Stimulated activated CD4-positive, alpha-beta T cell treated with anti-CD3 and anti-CD28 coated beads, TNF-alpha, amount 100 ng/mL, for 48 hours (primary cell): ENCODE measurements around the gene NADSYN1.
"Not testable (repeated sequence)": the region's sequence is repeated elsewhere in the genome, so short reads cannot be mapped to it uniquely, and the experiment has no call there.

ENCODE experiments used
- DNase-seq, 3 donors: peaks; one replicate each; pipeline ENCODE4 v3.0.0-alpha.2; 2020; ENCODE audit warnings: low read depth in 3 of 3

Gene NADSYN1

DNA sequence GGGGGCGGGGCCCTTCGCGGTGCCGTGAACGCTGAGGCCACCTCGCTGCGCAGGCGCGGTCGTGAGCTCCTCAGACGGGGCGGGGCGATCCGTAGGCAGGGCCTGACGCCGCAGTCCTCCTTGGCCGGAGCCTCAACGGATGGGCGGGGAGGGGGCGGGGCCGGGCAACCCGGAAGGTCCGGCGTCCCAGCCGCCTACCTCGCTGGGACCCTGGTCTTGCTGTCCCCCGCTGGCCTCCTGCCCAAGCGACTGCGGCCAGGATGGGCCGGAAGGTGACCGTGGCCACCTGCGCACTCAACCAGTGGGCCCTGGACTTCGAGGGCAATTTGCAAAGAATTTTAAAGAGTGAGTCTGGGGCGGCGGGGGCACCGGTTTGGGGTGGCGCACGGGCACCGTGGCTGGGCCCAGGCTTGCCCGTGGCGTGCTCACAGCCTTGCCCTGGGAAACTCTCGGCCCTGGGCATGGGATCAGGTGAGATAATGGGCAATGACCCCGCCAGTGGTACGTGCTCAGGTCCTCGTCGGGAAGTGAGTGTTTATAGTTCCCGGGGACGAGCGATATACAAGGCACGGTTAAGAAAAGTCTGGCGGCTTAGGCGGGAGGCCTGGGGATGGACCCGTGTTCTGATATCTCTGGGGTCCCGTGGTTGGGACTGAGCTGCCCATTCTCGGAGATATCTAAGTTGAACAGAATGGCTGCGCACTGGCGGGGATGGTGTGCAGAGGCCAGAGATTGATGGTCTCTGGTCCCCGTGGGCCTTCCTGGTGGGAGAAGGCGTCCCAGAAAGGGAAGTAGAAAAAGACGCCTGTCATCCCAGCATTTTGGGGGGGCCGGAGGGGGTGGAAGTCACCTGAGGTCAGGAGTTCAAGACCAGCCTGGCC is at the start of gene NADSYN1:
Gene NADSYN1, plus strand, starts transcription at position 167 of the 881 bp plus-strand sequence. Its CDS starts 94 bp downstream, at position 261.
- DNase-seq = peak; percentile 86 to 92 (median 87)

DNA sequence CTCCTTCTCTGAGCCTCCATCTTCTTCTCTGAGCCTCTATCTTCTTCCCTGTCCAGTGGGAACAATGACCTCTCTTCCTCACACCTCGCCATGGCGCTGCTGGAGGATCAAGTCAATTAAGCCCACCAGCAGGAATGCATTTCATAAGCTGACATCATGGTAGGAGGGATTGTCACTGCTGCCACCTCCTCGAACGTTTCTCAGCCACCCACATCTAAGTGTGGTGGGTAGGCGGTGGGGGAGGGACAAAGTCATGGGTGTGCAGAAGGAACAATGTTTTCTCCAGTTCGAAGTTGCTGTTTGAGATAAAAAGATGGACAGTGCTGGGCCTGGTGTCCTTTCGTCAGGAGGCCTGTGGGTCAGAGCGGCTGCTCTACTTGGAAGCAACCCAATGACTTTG is 48.8 kb upstream of the NADSYN1 start:
- DNase-seq = no peak

DNA sequence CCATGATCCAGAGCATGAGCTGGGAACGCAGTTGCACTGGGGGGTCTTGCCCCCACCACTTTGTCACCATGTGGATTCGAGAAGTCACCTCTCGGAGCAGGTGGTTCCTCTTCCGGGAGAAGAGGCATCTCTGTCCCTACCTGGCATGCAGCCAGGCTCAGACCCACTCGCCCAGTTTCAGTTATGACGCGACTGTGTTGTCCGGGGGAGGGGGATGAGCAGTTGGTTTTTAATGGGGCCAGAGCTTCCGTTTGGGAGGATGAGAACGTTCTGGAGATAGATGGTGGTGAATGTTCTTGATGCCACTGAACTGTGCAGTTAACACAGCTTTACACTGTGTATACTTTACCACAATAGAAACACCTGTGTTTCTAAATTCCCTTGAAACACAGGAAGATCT is 46.3 kb upstream of the NADSYN1 start:
- no peak for DNase-seq

DNA sequence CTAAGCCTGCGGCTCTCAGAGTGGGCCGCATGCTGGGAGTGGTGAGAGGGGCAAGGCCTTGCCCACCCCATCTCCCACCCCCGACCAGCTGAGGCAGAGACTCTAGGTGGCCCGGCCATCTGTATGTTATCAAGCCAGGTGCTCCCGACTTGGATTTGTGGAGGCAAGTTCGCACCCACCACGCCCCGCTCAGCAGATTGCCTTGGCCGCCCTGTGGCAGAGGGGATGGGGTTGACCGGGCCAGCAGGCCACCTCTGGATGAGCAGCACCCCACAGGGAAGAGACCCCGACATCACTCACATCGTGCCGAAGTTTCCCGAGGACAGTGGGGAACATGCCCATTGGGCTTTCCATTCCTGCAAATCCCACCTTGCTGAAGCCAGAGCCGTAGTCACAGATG is 45.6 kb upstream of the NADSYN1 start:
- no peak for DNase-seq

DNA sequence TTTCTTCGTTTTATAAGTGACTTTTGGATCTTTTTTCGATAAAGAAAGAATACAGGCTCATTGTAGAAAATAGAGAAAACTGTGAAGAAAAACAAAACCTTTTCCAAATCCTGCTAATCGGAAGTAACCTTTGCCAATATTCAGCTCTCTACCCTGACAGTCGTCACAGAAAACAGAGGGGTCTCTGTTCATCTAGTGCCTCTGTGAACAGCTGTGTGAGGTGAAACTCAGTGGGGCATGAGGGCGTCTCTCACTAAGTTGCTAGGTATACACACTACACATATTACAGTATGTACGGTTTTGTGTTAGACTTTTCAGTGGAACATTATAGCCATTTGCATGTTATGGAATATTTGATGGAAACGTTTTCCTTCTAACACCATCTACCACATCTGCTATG is 44.2 kb upstream of the NADSYN1 start:
- no peak for DNase-seq

DNA sequence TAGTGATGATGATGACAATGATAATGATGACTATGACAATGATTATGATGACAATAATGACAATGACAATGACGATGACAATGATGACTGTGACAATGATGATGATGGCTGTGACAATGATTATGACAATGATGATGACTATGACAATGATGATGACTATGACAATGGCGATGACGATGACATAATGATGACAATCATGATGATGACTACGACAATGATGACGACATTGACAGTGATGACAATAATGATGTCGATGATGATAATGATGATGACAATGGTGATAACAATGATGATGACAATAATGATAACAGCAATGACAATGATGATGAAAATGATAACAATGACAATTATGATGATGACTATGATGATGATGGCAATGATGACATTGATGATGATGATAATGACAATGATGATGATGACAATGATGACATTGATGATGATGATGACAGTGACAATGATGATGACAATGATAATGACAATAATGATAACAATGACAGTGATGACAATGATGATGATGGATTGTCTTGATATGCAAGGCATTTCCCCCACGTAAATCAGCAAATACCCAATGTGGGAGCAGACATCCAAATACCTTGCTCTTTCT is 42.5 kb upstream of the NADSYN1 start:
- DNase-seq = no peak

DNA sequence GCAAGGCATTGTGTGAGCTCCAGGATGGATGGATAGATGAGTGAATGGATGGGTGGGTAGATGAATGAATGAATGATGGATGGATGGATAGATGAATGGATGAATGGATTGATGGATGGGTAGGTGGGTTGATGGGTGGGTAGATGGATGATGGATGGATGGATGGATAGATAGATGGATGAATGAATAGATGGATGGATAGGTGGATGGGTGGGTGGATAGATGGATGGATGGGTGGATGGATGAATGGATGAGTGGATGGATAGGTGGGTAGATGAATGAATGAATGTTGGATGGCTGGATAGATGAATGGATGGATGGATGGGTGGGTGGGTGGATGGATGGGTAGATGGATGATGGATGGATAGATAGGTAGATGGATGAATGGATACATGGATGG is 38.4 kb upstream of the NADSYN1 start:
- DNase-seq = no peak

DNA sequence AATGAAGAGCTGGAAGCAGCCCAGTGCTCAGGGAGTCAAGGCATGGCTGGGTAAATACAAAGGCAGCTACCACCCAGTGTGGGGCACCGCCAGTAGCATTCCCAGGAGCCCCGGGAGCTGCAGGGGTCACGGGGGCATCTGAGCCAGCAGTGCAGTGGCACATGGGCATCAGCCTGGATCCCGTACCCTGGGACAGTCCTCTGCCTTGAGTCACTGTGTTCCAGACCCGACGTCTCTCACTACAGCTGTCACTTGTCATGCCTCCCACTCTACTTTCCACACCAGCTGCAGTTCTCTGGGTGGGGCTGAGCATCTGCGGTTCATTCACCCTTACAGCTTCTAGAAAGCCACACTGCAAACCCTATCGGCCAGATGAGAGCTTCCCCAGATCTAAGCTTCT is 34.4 kb upstream of the NADSYN1 start:
- DNase-seq = peak in 1 of 3 donors; percentile 6

DNA sequence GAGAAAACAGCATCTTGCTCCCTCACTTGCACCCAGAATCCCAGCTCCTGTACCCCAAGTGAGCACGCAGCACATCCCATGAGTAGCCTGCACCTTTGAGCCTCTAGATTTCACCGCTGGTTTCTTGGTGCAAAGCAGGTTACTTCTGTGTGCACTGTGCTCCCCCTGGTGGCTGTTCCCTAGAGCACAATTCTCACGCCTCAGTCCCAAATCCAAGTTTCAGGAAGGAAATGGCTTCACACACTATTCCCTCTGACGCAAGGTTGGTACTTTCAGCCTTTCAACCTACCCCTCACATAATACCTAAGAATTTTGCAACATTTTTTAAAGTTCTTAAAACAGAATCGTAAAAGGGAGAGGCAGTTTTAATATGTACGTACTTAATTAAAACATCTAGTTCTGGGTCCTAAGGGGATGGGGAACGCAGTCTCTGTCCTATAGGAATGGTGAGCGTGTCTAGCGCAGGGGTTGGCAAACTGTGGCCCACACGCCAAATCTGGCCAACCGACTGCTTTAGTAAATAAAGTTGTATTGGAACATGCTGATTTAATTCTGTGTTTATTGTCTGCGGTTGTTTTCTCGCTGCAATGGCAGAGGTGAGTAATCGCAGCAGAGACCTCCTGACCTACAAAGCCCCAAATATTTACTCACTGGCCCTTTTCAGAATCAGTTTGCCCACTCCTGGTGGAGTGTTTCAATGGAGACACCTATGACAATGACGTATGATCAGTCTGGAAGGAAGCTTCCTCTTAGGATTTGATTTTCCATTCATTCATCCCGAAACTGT is 32.4 kb upstream of the NADSYN1 start:
- peak in 1 of 3 donors; percentile 23 for DNase-seq

DNA sequence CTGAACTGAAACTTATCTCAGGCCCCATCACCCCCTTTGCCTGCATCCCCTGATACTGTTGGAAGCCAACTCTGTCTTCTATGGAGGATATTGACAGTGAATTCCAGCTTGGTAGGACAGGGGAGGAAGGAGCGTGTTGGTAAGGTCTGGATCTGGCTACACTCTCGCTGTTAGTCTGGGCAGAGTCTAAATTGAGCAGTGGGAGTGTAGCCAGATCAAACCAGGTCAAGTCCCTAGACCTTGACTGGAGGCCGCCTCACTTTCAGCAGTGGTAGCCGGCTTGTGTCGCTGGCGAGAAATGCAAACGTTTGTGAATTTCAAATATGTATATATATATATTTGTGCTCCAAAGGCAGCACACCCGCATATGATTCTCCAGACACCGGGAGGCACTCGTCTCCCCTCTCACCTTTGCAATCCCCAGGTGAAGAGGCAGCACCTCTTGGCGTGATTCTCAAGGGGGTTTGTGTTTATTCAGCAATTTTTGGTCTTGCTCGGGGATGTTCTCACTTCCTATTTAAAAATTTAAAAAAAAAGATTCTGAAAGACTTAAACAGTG is 31.5 kb upstream of the NADSYN1 start:
- no peak for DNase-seq

DNA sequence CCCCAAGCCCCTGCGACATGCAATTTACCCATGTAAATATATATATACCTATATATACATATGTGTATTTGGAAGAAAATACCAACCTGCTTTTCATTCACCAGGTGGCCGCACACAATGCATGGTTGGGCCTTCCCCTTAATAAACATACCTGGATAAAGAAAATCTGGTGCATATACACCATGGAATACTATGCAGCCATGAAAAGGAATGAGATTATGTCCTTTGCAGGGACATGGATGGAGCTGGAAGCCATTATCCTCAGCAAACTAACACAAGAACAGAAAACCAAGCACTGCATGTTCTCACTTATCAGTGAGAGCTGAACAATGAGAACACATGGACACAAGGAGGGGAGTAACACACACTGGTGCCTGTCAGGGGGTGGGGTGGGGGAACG is 30.7 kb upstream of the NADSYN1 start:
- not testable (repeated sequence) for DNase-seq

DNA sequence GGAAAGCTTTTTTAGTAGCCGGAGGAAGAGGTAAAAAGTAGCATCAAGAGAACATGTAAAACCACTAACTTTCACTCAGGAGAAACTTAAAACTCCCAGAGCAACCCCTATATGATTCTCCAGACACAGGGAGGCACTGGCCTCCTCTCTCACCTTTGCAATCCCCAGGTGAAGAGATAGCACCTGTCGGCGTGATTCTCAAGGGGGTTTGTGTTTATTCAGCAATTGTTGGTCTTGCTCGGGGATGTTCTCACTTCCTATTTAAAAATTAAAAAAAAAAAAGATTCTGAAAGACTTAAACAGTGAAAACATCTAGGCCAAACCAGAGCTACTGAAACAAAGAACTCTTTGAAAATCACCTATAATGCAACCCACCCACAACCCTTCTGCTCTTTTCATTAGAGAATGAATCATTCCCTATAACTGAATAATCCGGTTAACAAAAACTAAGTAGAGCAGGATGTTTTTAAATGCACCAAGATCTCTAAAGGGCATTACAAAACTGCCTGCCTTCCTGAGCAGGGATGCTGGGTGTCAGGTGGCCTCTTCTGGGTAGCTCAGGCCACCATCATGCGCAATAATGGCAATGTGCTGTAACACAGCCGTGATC is 29.7 kb upstream of the NADSYN1 start:
- no peak for DNase-seq

DNA sequence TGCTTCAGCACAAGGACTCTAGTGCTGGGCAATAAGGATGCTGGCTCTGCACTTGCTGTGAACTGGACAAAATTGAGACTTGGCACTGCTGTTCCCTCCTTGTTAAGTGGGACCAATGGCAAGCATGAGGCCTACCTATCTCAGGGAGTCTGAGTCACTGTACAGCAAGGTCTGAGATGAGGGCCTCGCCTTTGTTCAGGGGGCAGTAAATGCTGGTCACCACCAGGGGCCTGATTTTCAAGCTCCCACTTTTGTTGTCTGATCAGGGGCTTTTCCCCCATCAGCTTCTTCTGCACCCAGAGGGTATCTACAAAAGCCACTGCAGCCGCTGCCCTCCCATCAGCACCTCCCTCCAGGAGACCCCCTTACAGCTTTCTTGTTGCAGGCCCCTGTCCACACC is 27.6 kb upstream of the NADSYN1 start:
- no peak for DNase-seq

DNA sequence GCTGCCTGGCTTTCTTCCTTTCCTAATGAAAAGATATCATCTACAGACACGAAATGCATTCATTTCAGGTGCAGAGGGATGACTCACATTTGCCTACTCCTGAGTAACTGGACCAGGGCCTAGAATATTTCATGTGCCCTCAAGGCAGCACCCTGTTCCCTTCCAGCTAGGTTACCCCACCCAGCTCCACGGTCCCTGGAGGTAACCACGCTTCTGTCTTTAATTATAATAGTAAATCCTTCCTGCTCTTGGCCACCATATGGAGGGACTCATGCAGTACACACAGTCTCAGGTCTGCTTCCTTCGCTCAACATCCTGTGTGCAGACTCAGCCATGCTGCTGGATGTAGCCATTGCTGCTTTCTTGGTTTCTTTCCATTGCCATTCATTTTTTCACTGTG is 27.1 kb upstream of the NADSYN1 start:
- DNase-seq = no peak

DNA sequence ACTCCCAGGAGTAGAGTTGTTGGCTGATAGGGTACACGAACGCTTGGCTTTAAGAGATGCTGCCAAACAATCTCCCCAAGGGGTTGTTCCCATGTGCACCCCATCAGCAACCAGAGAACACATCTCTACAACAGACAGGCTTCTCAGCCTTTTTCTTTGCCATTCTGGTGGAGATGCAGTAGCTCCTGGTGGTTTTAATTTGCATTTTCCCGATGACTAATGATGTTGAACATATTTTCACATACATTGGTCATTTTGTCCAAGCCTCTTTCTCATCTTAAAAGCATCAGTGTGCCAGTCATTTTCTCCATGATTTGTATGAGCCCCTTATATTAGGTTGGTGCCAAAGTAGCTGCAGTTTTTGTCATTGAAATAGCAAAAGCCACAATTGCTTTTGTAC is 26.6 kb upstream of the NADSYN1 start:
- DNase-seq = no peak

DNA sequence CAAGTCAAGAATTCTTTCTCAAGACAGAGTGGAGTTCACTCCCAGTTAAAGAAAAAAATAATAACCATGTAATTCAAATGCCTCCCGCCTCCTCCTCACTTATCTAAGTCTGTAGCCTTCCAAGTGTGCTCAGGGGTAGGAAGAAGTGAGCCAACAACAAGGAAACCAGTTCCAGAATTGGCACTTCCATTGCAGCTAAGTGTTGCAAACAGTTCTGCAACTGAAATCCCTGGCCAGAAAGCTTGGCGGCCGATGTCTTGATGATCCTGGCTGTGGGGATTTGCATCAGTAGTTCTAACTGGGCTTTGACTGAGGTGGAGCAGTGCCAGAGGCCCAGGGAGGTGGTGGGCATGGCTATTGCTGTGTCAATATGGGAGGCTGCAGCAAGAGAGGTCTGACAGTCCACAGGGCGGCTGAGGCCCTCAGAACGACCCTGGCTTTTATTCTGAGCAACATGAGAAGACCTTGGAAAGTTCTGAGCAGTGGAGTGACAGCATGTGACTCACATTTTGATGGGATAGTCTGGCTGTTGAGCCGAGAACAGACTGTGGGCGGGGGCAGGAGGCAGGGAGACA is 24.1 kb upstream of the NADSYN1 start:
- DNase-seq = no peak

DNA sequence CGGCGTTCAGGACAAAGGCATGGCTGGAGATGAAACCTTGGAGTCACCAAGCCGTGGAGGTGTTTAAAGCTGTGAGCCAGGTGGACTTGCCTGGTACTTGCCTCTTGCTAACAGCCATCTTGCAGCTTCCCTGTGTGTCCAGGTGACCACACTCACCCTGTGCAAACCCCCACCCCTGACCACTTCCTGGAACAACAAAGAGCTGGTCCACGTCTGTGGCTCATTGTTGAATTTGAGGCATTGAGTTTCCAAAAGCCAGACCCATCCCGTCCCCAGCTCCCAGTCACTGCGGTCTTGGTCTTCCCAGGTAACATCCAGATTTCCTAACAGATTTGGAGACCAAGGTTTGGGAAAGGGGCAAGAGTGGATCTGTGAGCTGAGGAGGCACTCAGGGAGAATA is 23.3 kb upstream of the NADSYN1 start:
- DNase-seq = no peak

DNA sequence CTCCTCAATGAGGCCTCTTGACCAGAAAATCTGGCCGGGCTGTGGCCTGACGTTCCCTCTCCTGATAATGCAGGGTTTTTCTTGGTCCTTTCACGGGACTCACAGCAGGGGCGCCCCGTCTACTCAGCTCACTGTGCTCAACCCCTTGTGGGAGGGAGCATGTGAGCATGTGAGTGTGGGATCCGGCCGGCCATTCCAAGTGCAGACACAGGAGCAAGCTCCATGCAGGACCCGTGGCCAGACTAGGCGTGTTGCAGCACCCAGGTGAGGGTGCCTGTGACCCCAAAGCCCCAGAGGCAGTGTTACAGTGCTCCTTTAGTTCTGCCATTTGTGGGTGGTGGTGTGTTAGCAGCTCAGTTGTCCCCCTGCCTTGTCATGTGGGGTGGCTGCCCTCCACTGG is 22.8 kb upstream of the NADSYN1 start:
- no peak for DNase-seq

DNA sequence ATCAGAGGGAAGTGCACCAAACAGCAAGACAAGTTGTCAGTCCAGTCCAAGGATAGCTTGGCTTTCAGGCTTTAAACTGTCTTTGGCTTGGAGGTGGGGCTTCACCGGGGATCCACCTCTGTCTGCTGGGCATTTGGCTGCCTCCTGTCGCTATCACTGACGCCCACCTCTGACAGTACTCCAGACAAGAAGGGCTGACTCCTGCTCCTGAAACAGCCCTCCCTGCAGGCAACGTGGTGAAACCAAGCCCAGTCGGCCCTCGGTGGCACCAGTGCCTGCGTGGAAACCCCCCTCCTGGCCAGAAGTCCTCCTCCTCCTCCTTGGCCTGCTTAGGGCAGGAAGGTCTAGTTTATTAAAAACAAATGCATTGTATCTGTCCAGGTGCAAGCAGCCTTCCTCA is 21.7 kb upstream of the NADSYN1 start:
- DNase-seq = no peak

DNA sequence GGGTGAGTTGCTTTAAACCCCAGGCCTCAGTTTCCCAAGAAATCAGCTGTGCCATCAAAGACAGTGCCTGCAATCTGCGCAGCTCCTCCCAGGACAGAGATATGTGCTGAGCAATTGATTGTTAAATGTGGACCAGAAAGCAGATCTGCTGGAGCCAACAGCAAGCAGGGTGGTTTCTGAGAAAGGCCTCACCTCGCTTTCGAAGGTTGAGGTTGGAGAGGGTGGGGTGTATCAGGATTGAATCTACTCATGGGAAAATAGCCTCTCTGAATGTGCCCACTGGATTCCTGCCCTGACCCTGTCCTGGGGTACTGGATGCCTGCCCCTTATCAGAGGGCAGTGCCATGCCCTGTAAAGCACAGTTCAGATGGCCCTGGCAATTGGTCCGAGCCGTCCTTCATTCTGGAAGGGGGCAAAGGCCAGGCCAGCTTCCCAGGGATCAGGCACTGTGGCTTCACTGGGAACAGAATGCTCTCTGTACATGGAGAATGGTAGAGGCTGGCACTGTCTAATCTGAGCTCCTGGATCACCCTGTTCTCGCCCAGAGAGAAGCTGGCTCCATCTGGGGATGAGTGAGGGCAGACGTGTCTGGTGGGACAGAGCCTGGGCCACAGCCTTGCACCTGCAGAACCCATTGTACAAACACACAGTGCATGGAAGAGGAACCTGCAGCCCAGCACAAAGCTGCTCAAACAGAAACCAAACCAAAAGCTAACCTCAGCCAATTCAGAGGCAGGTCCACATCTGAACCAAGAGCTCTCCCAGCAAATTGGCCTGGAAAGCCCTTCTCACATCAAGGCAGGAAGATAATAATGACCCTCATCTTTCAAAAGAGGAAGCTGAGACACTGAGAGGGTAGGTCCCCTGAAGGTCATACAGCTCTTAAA is 20.0 kb upstream of the NADSYN1 start:
- no peak for DNase-seq
